Measurements from ENCODE around the gene VPS37B. TPM values are rescaled to one million over a fixed set of nuclear protein-coding genes. Genes with fewer than 3 reads are reported as not detected.

The VPS37B gene
- total and polyA plus RNA-seq, 2 donors (not counting 3 experiments of a cell fraction or from before 2014, with no cell fraction given): 39.5 to 45.9 TPM

DNA sequence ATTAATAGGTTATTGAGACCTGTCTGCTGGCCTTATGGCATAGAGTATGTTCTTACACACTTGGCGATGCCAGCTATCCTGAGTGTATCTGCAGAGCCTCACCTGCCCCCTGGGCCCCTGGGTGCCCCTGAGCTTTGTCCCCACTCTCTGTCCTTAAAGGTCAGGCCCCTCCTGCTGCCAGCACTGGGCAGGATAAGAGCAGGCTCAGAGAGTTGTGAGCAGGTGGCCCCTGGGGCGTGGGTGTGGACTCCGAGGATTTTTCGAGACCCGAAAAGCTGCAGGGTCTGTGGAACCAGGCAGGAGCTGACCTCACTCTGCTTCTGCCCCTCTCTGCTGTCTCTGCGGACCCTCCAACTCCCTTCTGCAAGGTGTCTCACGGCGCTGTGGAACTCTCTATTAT lies 52.5 kb downstream of the VPS37B start:
- Histone ChIP-seq H3K4me2 (ENCODE audit: insufficient read depth, low read length) (no peak overlapping the region), H3K9me3 (replicated peaks; ENCODE audit: control insufficient read depth, insufficient read depth, low read length) (no peaks in the 10 kb centered on the region), H4K20me1 (replicated peaks; ENCODE audit: control insufficient read depth, extremely low read depth, insufficient read depth, low read length) (peaks cover 3% of the 10 kb centered on the region), H3K27me3 (ENCODE audit: control insufficient read depth in 2 of 2, insufficient read depth in 2 of 2, low read length in 2 of 2) (no peaks in the 10 kb centered on the region), H3K27ac (ENCODE audit: insufficient read depth, low read depth, low read length) (no peak overlapping the region), H3K79me2 (ENCODE audit: control insufficient read depth, insufficient read depth, low read length) (peaks cover 86% of the 10 kb centered on the region), H3K36me3 (ENCODE audit: control insufficient read depth in 2 of 2, extremely low read depth in 1 of 2, insufficient read depth in 2 of 2, low read length in 2 of 2) (peaks cover 2 to 22% of the 10 kb centered on the region in 2 experiments), H3K4me1 (ENCODE audit: control insufficient read depth, extremely low read depth, insufficient read depth, low read length) (peaks cover 32% of the 10 kb centered on the region), H3K9ac (replicated peaks; ENCODE audit: extremely low read depth, insufficient read depth, low read length) (no peak overlapping the region), H3K9me1 (replicated peaks; ENCODE audit: control insufficient read depth, extremely low read depth, insufficient read depth, low read length) (no peaks in the 10 kb centered on the region), H2AFZ (ENCODE audit: low read depth, low read length) (no peak overlapping the region), H3K4me3 (replicated peaks in 1 of 3; ENCODE audit: insufficient read depth in 1 of 3, low read depth in 1 of 3, low read length in 3 of 3) (no peak overlapping the region)
- no TSS peak for BruUV-seq (replicated peaks)
- FAIRE-seq (no peak), DNase-seq (ENCODE audit: low read depth, low spot score) (no peak)
- TF ChIP-seq, protein P1, sequence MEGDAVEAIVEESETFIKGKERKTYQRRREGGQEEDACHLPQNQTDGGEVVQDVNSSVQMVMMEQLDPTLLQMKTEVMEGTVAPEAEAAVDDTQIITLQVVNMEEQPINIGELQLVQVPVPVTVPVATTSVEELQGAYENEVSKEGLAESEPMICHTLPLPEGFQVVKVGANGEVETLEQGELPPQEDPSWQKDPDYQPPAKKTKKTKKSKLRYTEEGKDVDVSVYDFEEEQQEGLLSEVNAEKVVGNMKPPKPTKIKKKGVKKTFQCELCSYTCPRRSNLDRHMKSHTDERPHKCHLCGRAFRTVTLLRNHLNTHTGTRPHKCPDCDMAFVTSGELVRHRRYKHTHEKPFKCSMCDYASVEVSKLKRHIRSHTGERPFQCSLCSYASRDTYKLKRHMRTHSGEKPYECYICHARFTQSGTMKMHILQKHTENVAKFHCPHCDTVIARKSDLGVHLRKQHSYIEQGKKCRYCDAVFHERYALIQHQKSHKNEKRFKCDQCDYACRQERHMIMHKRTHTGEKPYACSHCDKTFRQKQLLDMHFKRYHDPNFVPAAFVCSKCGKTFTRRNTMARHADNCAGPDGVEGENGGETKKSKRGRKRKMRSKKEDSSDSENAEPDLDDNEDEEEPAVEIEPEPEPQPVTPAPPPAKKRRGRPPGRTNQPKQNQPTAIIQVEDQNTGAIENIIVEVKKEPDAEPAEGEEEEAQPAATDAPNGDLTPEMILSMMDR (IDR thresholded peaks at IDR 0.05; ENCODE audit: extremely low read depth in 1 of 2, insufficient read depth in 1 of 2, low read depth in 1 of 2, low read length in 2 of 2): no peak
- TF ChIP-seq POLR2AphosphoS5 (IDR thresholded peaks at IDR 0.05; ENCODE audit: insufficient read depth, low read depth, low read length) (no peak), FOS (IDR thresholded peaks at IDR 0.05; ENCODE audit: borderline replicate concordance, insufficient read depth, low read length) (no peak), MYC (IDR thresholded peaks at IDR 0.05; ENCODE audit: low read depth, low read length) (no peak), JUN (IDR thresholded peaks at IDR 0.05; ENCODE audit: borderline replicate concordance, insufficient read depth, insufficient read length, low read depth) (no peak), GATA2 (IDR thresholded peaks at IDR 0.05; ENCODE audit: insufficient read depth, insufficient read length, low read depth, low read length) (no peak), EZH2 (IDR thresholded peaks at IDR 0.05; ENCODE audit: borderline replicate concordance, low read depth, low read length, severe bottlenecking) (no peak), POLR2A (IDR thresholded peaks at IDR 0.05; ENCODE audit: low read depth, low read length) (no peak)
- TF ChIP-seq, protein P2, sequence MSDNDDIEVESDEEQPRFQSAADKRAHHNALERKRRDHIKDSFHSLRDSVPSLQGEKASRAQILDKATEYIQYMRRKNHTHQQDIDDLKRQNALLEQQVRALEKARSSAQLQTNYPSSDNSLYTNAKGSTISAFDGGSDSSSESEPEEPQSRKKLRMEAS (IDR thresholded peaks at IDR 0.05; ENCODE audit: insufficient read depth, insufficient read length): no peak
- intact Hi-C loops (cut with micrococcal nuclease): no loop called here
- dilution Hi-C loops (cut with MboI; ENCODE audit: extremely low pct_ligation_motif_present, low sequenced_read_pairs): no loop called here
- ChIA-PET CTCF (interaction anchor here (0.6 to 1.7 kb wide), 3 partner anchors 9 to 50 kb away, joined by 3 to 10 read pairs (median 4); no protein-coding TSS in a partner anchor), POLR2A (no interaction called here)
